ENCODE data around the gene NCBP1. TPM values are rescaled to one million over a fixed set of nuclear protein-coding genes. Genes with fewer than 3 reads are reported as not detected.

The NCBP1 gene
- total RNA-seq, 1 experiment from 2014 or later, result 52.5 TPM

Other genes with a start within 250 kb of the NCBP1 start
- 92.8 and 97.1 TPM in 2 replicates for gene TDRD7, start 221.7 kb upstream of the NCBP1 start, total RNA-seq (2014; rRNA removed; shearing (Covaris generic))
- gene TMOD1, start 132.2 kb upstream of the NCBP1 start, total RNA-seq (2014; rRNA removed; shearing (Covaris generic)), result 3.0 and 3.3 TPM in 2 replicates
- gene TSTD2, start 453 bp upstream of the NCBP1 start, total RNA-seq (2014; rRNA removed; shearing (Covaris generic)), result 17.7 and 17.9 TPM in 2 replicates
- gene XPA, start 63.5 kb downstream of the NCBP1 start, total RNA-seq (2014; rRNA removed; shearing (Covaris generic)), result 9.9 and 10.8 TPM in 2 replicates
- 0.11 and 0.79 TPM in 2 replicates for gene FOXE1, start 219.4 kb downstream of the NCBP1 start, total RNA-seq (2014; rRNA removed; shearing (Covaris generic))

Data from SK-MEL-5 (cell line).